Smooth muscle cell (in vitro differentiated cells): Measurements from ENCODE around the gene ATP6V1C2. TPM values are rescaled to one million over a fixed set of nuclear protein-coding genes. Genes with fewer than 3 reads are reported as not detected.

Experiments used
- DNase-seq: peaks from one replicate; lab custom pipeline; 2025; ENCODE audit not compliant: unreplicated experiment; lab: John Stamatoyannopoulos, UW
- H2AFZ ChIP-seq: fragments of 200-600 bp; sonication (generic); 2 replicates; pipeline ENCODE4 v1.6.0; 2016; ENCODE audit warnings: antibody characterized with exemption, low read depth, mild to moderate bottlenecking
- H3F3A ChIP-seq: fragments of 200-600 bp; sonication (generic); 2 replicates; pipeline ENCODE4 v1.6.0; 2017; ENCODE audit warnings: antibody characterized with exemption, low read depth
- H3K27ac ChIP-seq: fragments of 200-600 bp; sonication (generic); 2 replicates; pipeline ENCODE4 v1.5.1; 2016; ENCODE audit warnings: low read depth, mild to moderate bottlenecking
- H3K27me3 ChIP-seq: fragments of 200-600 bp; sonication (generic); 2 replicates; pipeline ENCODE4 v1.6.1; 2016; ENCODE audit warnings: low read depth, mild to moderate bottlenecking
- H3K36me3 ChIP-seq: fragments of 200-600 bp; sonication (generic); 2 replicates; pipeline ENCODE4 v1.5.1; 2016; ENCODE audit warnings: low read depth
- H3K4me1 ChIP-seq: fragments of 200-600 bp; sonication (generic); 2 replicates; pipeline ENCODE4 v1.5.1; 2016; ENCODE audit warnings: low read depth
- H3K4me2 ChIP-seq: fragments of 200-600 bp; sonication (generic); 2 replicates; pipeline ENCODE4 v1.6.0; 2016; ENCODE audit warnings: mild to moderate bottlenecking
- H3K4me3 ChIP-seq: fragments of 200-600 bp; sonication (generic); 2 replicates; pipeline ENCODE4 v1.5.1; 2016; ENCODE audit warnings: mild to moderate bottlenecking
- H3K79me2 ChIP-seq: fragments of 200-600 bp; sonication (generic); 2 replicates; pipeline ENCODE4 v1.6.0; 2016; ENCODE audit warnings: low read depth, mild to moderate bottlenecking
- H3K9ac ChIP-seq: fragments of 200-600 bp; sonication (generic); 2 replicates; pipeline ENCODE4 v1.6.0; 2016; ENCODE audit warnings: low read depth
- H3K9me3 ChIP-seq: fragments of 200-600 bp; sonication (generic); replicated peaks from 2 replicates; pipeline ENCODE4 v1.5.1; 2016; ENCODE audit warnings: low read depth
- H4K20me1 ChIP-seq: fragments of 200-600 bp; sonication (generic); 2 replicates; pipeline ENCODE4 v1.6.0; 2016; ENCODE audit warnings: low read depth
- CTCF ChIP-seq: fragments of 200-600 bp; sonication (generic); IDR thresholded peaks from 2 replicates; pipeline ENCODE4 v1.5.1; 2017; ENCODE audit warnings: borderline replicate concordance, mild to moderate bottlenecking, antibody characterized with exemption; ENCODE audit not compliant: insufficient read depth, poor library complexity, severe bottlenecking
- WGBS: methylation state at CpG from one replicate; pipeline ENCODE4 v1.1.7; 2016; ENCODE audit warnings: low lambda C conversion rate; 5-methylcytosine and 5-hydroxymethylcytosine counted together
- polyA plus RNA-seq: library from polyadenylated mRNA; unstranded; fragments of >200 nt; fragmentation: Nextera tagmentation; extraction: Ambion mirVana; gene quantifications from 2 replicates; pipeline ENCODE4 v1.2.1, GENCODE V29; 2016
- total RNA-seq: library from RNA; depleted of rRNA; stranded (reverse); fragments of >200 nt; gene quantifications from 2 replicates; pipeline ENCODE4 v1.2.3, GENCODE V29; 2014

Gene ATP6V1C2
- total and polyA plus RNA-seq, 2 experiments from 2014 or later = 0.53 to 1.5 TPM

GRCh38 chr2:10753876-10754275 is 32.4 kb downstream of the ATP6V1C2 start:
- H3K9ac ChIP-seq = no peak overlapping the region
- H3K4me2 ChIP-seq = no peak overlapping the region
- no peak for TF ChIP-seq CTCF
- 91% methylated on average over 8 of the region's 8 CpGs for WGBS
- no peak overlapping the region for H2AFZ ChIP-seq
- no peak overlapping the region for H3K27ac ChIP-seq
- H3K9me3 ChIP-seq = no peaks in the 10 kb centered on the region
- H3K36me3 ChIP-seq = no peaks in the 10 kb centered on the region
- no peak overlapping the region for H3K4me3 ChIP-seq
- no peaks in the 10 kb centered on the region for H3K27me3 ChIP-seq
- no peaks in the 10 kb centered on the region for H3F3A ChIP-seq
- H4K20me1 ChIP-seq = no peaks in the 10 kb centered on the region
- H3K4me1 ChIP-seq = no peaks in the 10 kb centered on the region
- no peak for DNase-seq
- no peaks in the 10 kb centered on the region for H3K79me2 ChIP-seq

GRCh38 chr2:10755621-10756020 is 34.2 kb downstream of the ATP6V1C2 start:
- no peak overlapping the region for H3K4me3 ChIP-seq
- no peak overlapping the region for H3K4me2 ChIP-seq
- no peaks in the 10 kb centered on the region for H3K36me3 ChIP-seq
- no peak overlapping the region for H2AFZ ChIP-seq
- no peak overlapping the region for H3K27ac ChIP-seq
- H4K20me1 ChIP-seq = no peaks in the 10 kb centered on the region
- no peak overlapping the region for H3K9ac ChIP-seq
- H3F3A ChIP-seq = no peaks in the 10 kb centered on the region
- no peaks in the 10 kb centered on the region for H3K27me3 ChIP-seq
- no peaks in the 10 kb centered on the region for H3K79me2 ChIP-seq
- H3K4me1 ChIP-seq = no peaks in the 10 kb centered on the region
- WGBS = 63% methylated on average over 7 of the region's 7 CpGs
- DNase-seq = no peak
- no peaks in the 10 kb centered on the region for H3K9me3 ChIP-seq
- TF ChIP-seq CTCF = no peak

- Histone ChIP-seq H3K27ac (no peak overlapping the region), H3F3A (no peaks in the 10 kb centered on the region), H3K9ac (no peak overlapping the region), H3K4me1 (no peaks in the 10 kb centered on the region), H3K36me3 (no peaks in the 10 kb centered on the region), H3K9me3 (no peaks in the 10 kb centered on the region), H2AFZ (no peak overlapping the region), H3K4me2 (no peak overlapping the region), H4K20me1 (no peaks in the 10 kb centered on the region), H3K79me2 (no peaks in the 10 kb centered on the region), H3K27me3 (no peaks in the 10 kb centered on the region), H3K4me3 (no peak overlapping the region)
- no peak for TF ChIP-seq CTCF
- DNase-seq = no peak
- WGBS = 91% methylated on average over 6 of the region's 6 CpGs
Observed at GRCh38 chr2:10757814-10758286, 36.4 kb downstream of the ATP6V1C2 start.

- no peak for DNase-seq
- no peaks in the 10 kb centered on the region for H3K27me3 ChIP-seq
- H3K27ac ChIP-seq = no peak overlapping the region
- no peaks in the 10 kb centered on the region for H3K79me2 ChIP-seq
- H2AFZ ChIP-seq = no peak overlapping the region
- H3K4me1 ChIP-seq = no peaks in the 10 kb centered on the region
- WGBS = 90% methylated on average over 11 of the region's 11 CpGs
- no peak overlapping the region for H3K4me3 ChIP-seq
- H3F3A ChIP-seq = no peaks in the 10 kb centered on the region
- no peaks in the 10 kb centered on the region for H3K9me3 ChIP-seq
- H3K4me2 ChIP-seq = no peak overlapping the region
- no peak overlapping the region for H3K9ac ChIP-seq
- no peak for TF ChIP-seq CTCF
- H4K20me1 ChIP-seq = no peaks in the 10 kb centered on the region
- H3K36me3 ChIP-seq = no peaks in the 10 kb centered on the region
Observed at GRCh38 chr2:10759151-10759714, 37.8 kb downstream of the ATP6V1C2 start.
